OCI-LY1 (cell line): Measurements from ENCODE around the gene NEUROG2.

ENCODE experiments used
- CTCF ChIP-seq: fragments of 200-600 bp; sonication (generic), shearing (Covaris generic); IDR thresholded peaks from 2 replicates; pipeline ENCODE4 v1.5.1; 2017; ENCODE audit warnings: mild to moderate bottlenecking, antibody characterized with exemption, low read length, moderate library complexity, mixed read lengths
- EZH2 ChIP-seq: fragments of 200-600 bp; sonication (generic), shearing (Covaris generic); IDR thresholded peaks from 2 replicates; pipeline ENCODE4 v1.8.0; 2017; ENCODE audit warnings: borderline replicate concordance, mixed run types, mild to moderate bottlenecking, antibody characterized with exemption, low read length, moderate library complexity, mixed read lengths

GRCh38 chr4:112521123-112522023 lies 5.4 kb upstream of the NEUROG2 start:
- TF ChIP-seq CTCF: no peak
- no peak for TF ChIP-seq EZH2
